Naive thymus-derived CD8-positive, alpha-beta T cell (primary cell): Measurements from ENCODE around the gene CCDC137. TPM values are rescaled to one million over a fixed set of nuclear protein-coding genes. Genes with fewer than 3 reads are reported as not detected.
"Not testable (repeated sequence)": the region's sequence is repeated elsewhere in the genome, so short reads cannot be mapped to it uniquely, and the experiment has no call there.

ENCODE experiments used
- ATAC-seq, 2 donors: fragments of 150-1000 bp; cut with Tn5 transposase in 1 of 2; sonication (Bioruptor Pico), chemical (Tn5 transposase) in 1 of 2; 1 replicate in 1 of 2; 2 replicates in 1 of 2; pipeline ENCODE4 v1.10.0; 2021; ENCODE audit warnings: mild to moderate bottlenecking in 2 of 2, moderate library complexity in 2 of 2
- POLR2A ChIA-PET: fragments of 350-600 bp; sonication (Branson Sonifier 250); formaldehyde crosslinking; loops from one replicate; lab custom pipeline; 2021; ENCODE audit warnings: antibody characterized with exemption; lab: Charles Lee
- DNase-seq, 10 donors: peaks; one replicate each; pipeline versions ENCODE4 v3.0.0 to v3.0.0-alpha.2; 2020 to 2022
- H3K27ac Mint-ChIP-seq, 10 donors: one replicate each; pipeline ENCODE4 v1.8.0; 2020 to 2022; ENCODE audit warnings: mild to moderate bottlenecking in 10 of 10, mixed read lengths in 10 of 10, moderate library complexity in 4 of 10, inconsistent platforms in 1 of 10
- H3K27me3 Mint-ChIP-seq, 5 donors: one replicate each; pipeline ENCODE4 v1.8.0; 2021 to 2022; ENCODE audit warnings: mixed read lengths in 5 of 5
- H3K36me3 Mint-ChIP-seq, 3 donors: one replicate each; pipeline ENCODE4 v1.8.0; 2020 to 2022; ENCODE audit warnings: mixed read lengths in 3 of 3, mild to moderate bottlenecking in 2 of 3, inconsistent platforms in 1 of 3
- H3K4me1 Mint-ChIP-seq, 4 donors: one replicate each; pipeline ENCODE4 v1.8.0; 2021 to 2022; ENCODE audit warnings: mixed read lengths in 4 of 4
- H3K4me3 Mint-ChIP-seq, 10 donors: one replicate each; pipeline ENCODE4 v1.8.0; 2020 to 2022; ENCODE audit warnings: mild to moderate bottlenecking in 10 of 10, mixed read lengths in 10 of 10, moderate library complexity in 6 of 10, inconsistent platforms in 1 of 10
- H3K9me3 Mint-ChIP-seq, 9 donors: one replicate each; pipeline ENCODE4 v1.8.0; 2020 to 2022; ENCODE audit warnings: mixed read lengths in 9 of 9, mild to moderate bottlenecking in 3 of 9, inconsistent platforms in 1 of 9, moderate library complexity in 1 of 9
- polyA plus RNA-seq, 3 donors: library from polyadenylated mRNA; unstranded; fragments of 300-500 nt; fragmentation: Illumina TruSeq; gene quantifications; one replicate each; pipeline ENCODE4 v1.2.3, GENCODE V29; 2021
- total RNA-seq, 8 experiments: library from RNA in 2 of 8; stranded (reverse) in 2 of 8; gene quantifications; one replicate each; pipeline ENCODE4 v1.2.3 and lab custom pipeline; 2021 to 2026

CCDC137 gene
- total RNA-seq (10 to 100 TPM; 23.5 to 30.2 TPM), polyA plus RNA-seq (10 to 100 TPM; 11.0 to 23.9 (median 11.1) TPM), total RNA-seq (lab: John Stamatoyannopoulos, UW) (18.7 to 87.5 (median 36.9) reads per million in 6 experiments)

GRCh38 chr17:81666342-81667191 is at the start of gene CCDC137, which contains the start of gene OXLD1:
Gene CCDC137 (plus strand): TSS chr17:81666737. CDS start chr17:81666767, 30 bp downstream.
Gene OXLD1 (minus strand): TSS chr17:81666605. CDS start chr17:81666577, 28 bp downstream.
- H3K4me3 Mint-ChIP-seq, result peak within 1 kb of the TSS; percentile 82 to 98 (median 94)
- H3K27me3 Mint-ChIP-seq, result peaks cover 0 to 1% (median 0%) of the 10 kb centered on the region in 5 donors
- peak within 1 kb of the TSS; percentile 89 to 98 (median 96) for H3K27ac Mint-ChIP-seq
- DNase-seq (peak; percentile 86 to 95 (median 90)), ATAC-seq (peak; percentile 84 to 92)
- no peaks in the 10 kb centered on the region for H3K9me3 Mint-ChIP-seq
- POLR2A ChIA-PET, result interaction anchor here (0.6 to 7.6 kb wide), 11 partner anchors 9 to 195 kb away, joined by 3 to 80 read pairs (median 5); partner anchors contain the start of genes ARL16, FAAP100, HGS and MRPL12
- H3K36me3 Mint-ChIP-seq, result peaks cover 0 to 34% (median 3%) of the 10 kb centered on the region in 3 donors
- peaks cover 16 to 55% (median 39%) of the 10 kb centered on the region in 4 donors for H3K4me1 Mint-ChIP-seq

GRCh38 chr17:81616877-81617276 is 49.7 kb upstream of the CCDC137 start:
- POLR2A ChIA-PET, result no interaction called here
- Mint-ChIP-seq H3K9me3 (no peaks in the 10 kb centered on the region), H3K4me1 (peaks cover 15 to 33% (median 23%) of the 10 kb centered on the region in 4 donors), H3K27ac (peak overlapping the region in 1 of 10 donors; percentile 31), H3K36me3 (peaks cover 0 to 81% (median 11%) of the 10 kb centered on the region in 3 donors), H3K4me3 (no peak overlapping the region), H3K27me3 (no peaks in the 10 kb centered on the region)
- no peak for DNase-seq
- ATAC-seq, result no peak

- H3K27ac Mint-ChIP-seq, H3K27me3 Mint-ChIP-seq, DNase-seq, H3K4me3 Mint-ChIP-seq, POLR2A ChIA-PET, H3K9me3 Mint-ChIP-seq, ATAC-seq: not testable (repeated sequence)
- H3K36me3 Mint-ChIP-seq, result peaks cover 0 to 73% (median 16%) of the 10 kb centered on the region in 3 donors
- H3K4me1 Mint-ChIP-seq, result peaks cover 12 to 34% (median 21%) of the 10 kb centered on the region in 4 donors
These were observed 48.2 kb upstream of the CCDC137 start for GRCh38 chr17:81618307-81618706.

- POLR2A ChIA-PET, result no interaction called here
- Mint-ChIP-seq H3K4me3 (no peak overlapping the region), H3K27me3 (no peaks in the 10 kb centered on the region), H3K36me3 (peaks cover 13 to 80% (median 38%) of the 10 kb centered on the region in 3 donors), H3K27ac (peak overlapping the region in 1 of 10 donors; percentile 50), H3K4me1 (peaks cover 4 to 26% (median 12%) of the 10 kb centered on the region in 4 donors), H3K9me3 (peaks cover 0 to 12% (median 2%) of the 10 kb centered on the region in 9 donors)
- DNase-seq (no peak), ATAC-seq (no peak)
These were observed 44.9 kb upstream of the CCDC137 start for GRCh38 chr17:81621494-81622130.

GRCh38 chr17:81630274-81630673 is 36.3 kb upstream of the CCDC137 start:
- ATAC-seq (no peak), DNase-seq (no peak)
- POLR2A ChIA-PET, result interaction anchor here (0.6 to 0.8 kb wide), 2 partner anchors 24 to 35 kb away, joined by 3 read pairs; no protein-coding TSS in a partner anchor
- no peak overlapping the region for H3K27ac Mint-ChIP-seq
- peaks cover 3 to 64% (median 18%) of the 10 kb centered on the region in 3 donors for H3K36me3 Mint-ChIP-seq
- H3K4me3 Mint-ChIP-seq, result no peak overlapping the region
- peaks cover 2 to 26% (median 11%) of the 10 kb centered on the region in 4 donors for H3K4me1 Mint-ChIP-seq
- peaks cover 0 to 2% (median 0%) of the 10 kb centered on the region in 9 donors for H3K9me3 Mint-ChIP-seq
- no peaks in the 10 kb centered on the region for H3K27me3 Mint-ChIP-seq

- Mint-ChIP-seq H3K9me3 (no peaks in the 10 kb centered on the region), H3K27ac (peak overlapping the region in 3 of 10 donors; percentile 15 to 72 (median 16)), H3K4me1 (peaks cover 8 to 31% (median 21%) of the 10 kb centered on the region in 4 donors), H3K36me3 (peaks cover 0 to 52% (median 8%) of the 10 kb centered on the region in 3 donors), H3K4me3 (no peak overlapping the region), H3K27me3 (no peaks in the 10 kb centered on the region)
- POLR2A ChIA-PET, result interaction anchor here (0.6 to 0.7 kb wide), 2 partner anchors 17 to 412 kb away, joined by 3 to 5 read pairs; no protein-coding TSS in a partner anchor
- no peak for DNase-seq
- ATAC-seq, result no peak
These were observed 35.1 kb upstream of the CCDC137 start for GRCh38 chr17:81631482-81631881.

GRCh38 chr17:81635431-81635830 is 31.1 kb upstream of the CCDC137 start:
- no peaks in the 10 kb centered on the region for H3K9me3 Mint-ChIP-seq
- peak overlapping the region; percentile 87 to 96 (median 94) for H3K4me3 Mint-ChIP-seq
- peaks cover 0 to 13% (median 0%) of the 10 kb centered on the region in 3 donors for H3K36me3 Mint-ChIP-seq
- H3K27ac Mint-ChIP-seq, result peak overlapping the region in 9 of 10 donors; percentile 17 to 96 (median 91)
- POLR2A ChIA-PET, result interaction anchor here (0.7 kb wide), 2 partner anchors 213 to 1796 kb away, joined by 3 read pairs; partner anchors contain the start of gene CBX4
- no peak for DNase-seq
- ATAC-seq, result no peak
- no peaks in the 10 kb centered on the region for H3K27me3 Mint-ChIP-seq
- H3K4me1 Mint-ChIP-seq, result peaks cover 9 to 36% (median 20%) of the 10 kb centered on the region in 4 donors

GRCh38 chr17:81635973-81636504 is 30.5 kb upstream of the CCDC137 start:
- ATAC-seq, result no peak
- H3K9me3 Mint-ChIP-seq, result no peaks in the 10 kb centered on the region
- H3K27me3 Mint-ChIP-seq, result no peaks in the 10 kb centered on the region
- no peak for DNase-seq
- peak overlapping the region; percentile 87 to 96 (median 94) for H3K4me3 Mint-ChIP-seq
- POLR2A ChIA-PET, result interaction anchor here (0.7 to 1.6 kb wide), 4 partner anchors 26 to 1797 kb away, joined by 3 to 11 read pairs (median 5); partner anchors contain the start of genes CBX4, CCDC137 and OXLD1
- peak overlapping the region; percentile 89 to 96 (median 92) for H3K27ac Mint-ChIP-seq
- peaks cover 9 to 36% (median 20%) of the 10 kb centered on the region in 4 donors for H3K4me1 Mint-ChIP-seq
- H3K36me3 Mint-ChIP-seq, result peaks cover 0 to 8% (median 0%) of the 10 kb centered on the region in 3 donors

- H3K9me3 Mint-ChIP-seq, result no peaks in the 10 kb centered on the region
- no peaks in the 10 kb centered on the region for H3K27me3 Mint-ChIP-seq
- peaks cover 0 to 4% (median 0%) of the 10 kb centered on the region in 3 donors for H3K36me3 Mint-ChIP-seq
- ATAC-seq, result peak; percentile 96
- peak; percentile 71 to 86 (median 82) for DNase-seq
- peak within 1 kb of the TSS; percentile 87 to 96 (median 94) for H3K4me3 Mint-ChIP-seq
- peaks cover 11 to 31% (median 19%) of the 10 kb centered on the region in 4 donors for H3K4me1 Mint-ChIP-seq
- peak within 1 kb of the TSS; percentile 89 to 96 (median 92) for H3K27ac Mint-ChIP-seq
- POLR2A ChIA-PET, result interaction anchor here (1.0 to 1.6 kb wide), 3 partner anchors 17 to 29 kb away, joined by 4 to 11 read pairs (median 7); partner anchors contain the start of genes CCDC137 and OXLD1
These were observed 29.8 kb upstream of the CCDC137 start, which contains the start of the genes NPLOC4 and TSPAN10 for GRCh38 chr17:81636505-81637288. Gene NPLOC4 (minus strand): TSS chr17:81637112. CDS start chr17:81636930, 182 bp downstream. Gene TSPAN10 (plus strand): TSS chr17:81637196. CDS start chr17:81642413, 5,217 bp downstream.

GRCh38 chr17:81638683-81639082 is 27.9 kb upstream of the CCDC137 start:
- H3K36me3 Mint-ChIP-seq, result no peaks in the 10 kb centered on the region

GRCh38 chr17:81640011-81640410 is 26.5 kb upstream of the CCDC137 start:
- no peaks in the 10 kb centered on the region for H3K27me3 Mint-ChIP-seq
- DNase-seq, result no peak
- H3K9me3 Mint-ChIP-seq, result no peaks in the 10 kb centered on the region
- ATAC-seq, result no peak
- peak overlapping the region in 1 of 10 donors; percentile 62 for H3K4me3 Mint-ChIP-seq
- no peaks in the 10 kb centered on the region for H3K36me3 Mint-ChIP-seq
- peaks cover 11 to 19% (median 14%) of the 10 kb centered on the region in 4 donors for H3K4me1 Mint-ChIP-seq
- POLR2A ChIA-PET, result no interaction called here
- H3K27ac Mint-ChIP-seq, result peak overlapping the region in 1 of 10 donors; percentile 56

More at GRCh38 chr17:81638683-81639082, 27.9 kb upstream of the CCDC137 start:
- POLR2A ChIA-PET, result interaction anchor here (0.7 kb wide), 2 partner anchors 20 to 86 kb away, joined by 3 to 6 read pairs; no protein-coding TSS in a partner anchor
- Mint-ChIP-seq H3K27ac (peak overlapping the region in 4 of 10 donors; percentile 14 to 75 (median 48)), H3K27me3 (no peaks in the 10 kb centered on the region), H3K9me3 (no peaks in the 10 kb centered on the region), H3K4me1 (peaks cover 11 to 26% (median 17%) of the 10 kb centered on the region in 4 donors), H3K4me3 (peak overlapping the region in 9 of 10 donors; percentile 13 to 59 (median 31))
- ATAC-seq, result no peak
- no peak for DNase-seq
